ENCODE data around the gene NSMF. TPM values are rescaled to one million over a fixed set of nuclear protein-coding genes. Genes with fewer than 3 reads are reported as not detected.
A peak's percentile ranks its signal among the peaks of the same experiment; 100 is the strongest.

Gene NSMF
- total and polyA plus RNA-seq, 4 donors: 13.8 to 39.8 (median 30.1) TPM

DNA sequence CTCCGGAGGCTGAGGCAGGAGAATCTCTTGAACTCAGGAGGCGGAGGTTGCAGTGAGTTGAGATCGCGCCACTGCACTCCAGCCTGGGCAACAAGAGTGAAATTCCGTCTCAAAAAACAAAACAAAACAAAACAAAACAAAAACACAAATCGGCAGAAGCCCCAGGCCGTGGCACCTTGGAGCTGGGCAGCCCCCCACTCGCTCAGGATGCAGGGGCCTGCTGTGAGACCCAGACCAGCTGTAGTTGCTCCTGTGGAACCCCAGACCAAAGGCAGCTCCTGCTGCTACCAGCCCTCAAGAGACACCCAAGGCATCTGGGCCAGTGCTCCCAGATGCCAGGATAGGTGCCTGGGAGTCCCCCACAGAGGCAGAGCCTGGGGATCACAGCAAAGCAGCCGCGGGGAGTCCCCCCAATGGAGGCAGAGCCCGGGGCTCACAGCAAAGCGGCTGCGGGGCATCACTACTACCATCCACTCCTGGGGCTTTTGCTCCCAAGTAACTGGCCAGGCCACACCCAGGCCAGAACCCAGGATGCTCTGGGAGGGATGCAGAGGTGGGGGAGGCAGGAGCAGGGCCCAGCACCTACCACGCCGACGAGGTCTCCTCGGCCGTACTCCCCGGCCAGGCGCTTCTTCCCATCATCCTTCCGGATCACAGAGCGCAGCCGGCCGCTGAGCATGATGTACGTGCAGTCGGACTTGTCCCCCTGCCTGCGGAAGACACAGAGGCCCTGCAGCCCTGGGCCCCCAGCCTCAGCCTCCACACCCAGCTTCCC lies 37.7 kb upstream of the NSMF start:
- Histone ChIP-seq H3K9ac (ENCODE audit: insufficient read depth in 1 of 2, low read length in 2 of 2) (no peak overlapping the region), H3K9me3 (ENCODE audit: control insufficient read depth in 4 of 4, insufficient read depth in 3 of 4, low read length in 3 of 4) (no peaks in the 10 kb centered on the region), H3K36me3 (ENCODE audit: control insufficient read depth in 4 of 4, insufficient read depth in 4 of 4, low read length in 4 of 4) (peaks cover 0 to 4% (median 0%) of the 10 kb centered on the region in 4 donors), H3K4me1 (ENCODE audit: control insufficient read depth in 5 of 5, insufficient read depth in 5 of 5, low read length in 5 of 5) (peaks cover 0 to 3% (median 0%) of the 10 kb centered on the region in 5 donors), H3K27ac (ENCODE audit: low read depth in 1 of 2, low read length in 1 of 2) (no peak overlapping the region), H3K4me3 (no peak overlapping the region), H3K27me3 (ENCODE audit: control insufficient read depth in 3 of 3, insufficient read depth in 3 of 3, low read length in 2 of 3) (no peaks in the 10 kb centered on the region)
- 95 to 96% methylated on average over 27 of the region's 27 CpGs for WGBS, 2 donors
- TF ChIP-seq, protein P1, sequence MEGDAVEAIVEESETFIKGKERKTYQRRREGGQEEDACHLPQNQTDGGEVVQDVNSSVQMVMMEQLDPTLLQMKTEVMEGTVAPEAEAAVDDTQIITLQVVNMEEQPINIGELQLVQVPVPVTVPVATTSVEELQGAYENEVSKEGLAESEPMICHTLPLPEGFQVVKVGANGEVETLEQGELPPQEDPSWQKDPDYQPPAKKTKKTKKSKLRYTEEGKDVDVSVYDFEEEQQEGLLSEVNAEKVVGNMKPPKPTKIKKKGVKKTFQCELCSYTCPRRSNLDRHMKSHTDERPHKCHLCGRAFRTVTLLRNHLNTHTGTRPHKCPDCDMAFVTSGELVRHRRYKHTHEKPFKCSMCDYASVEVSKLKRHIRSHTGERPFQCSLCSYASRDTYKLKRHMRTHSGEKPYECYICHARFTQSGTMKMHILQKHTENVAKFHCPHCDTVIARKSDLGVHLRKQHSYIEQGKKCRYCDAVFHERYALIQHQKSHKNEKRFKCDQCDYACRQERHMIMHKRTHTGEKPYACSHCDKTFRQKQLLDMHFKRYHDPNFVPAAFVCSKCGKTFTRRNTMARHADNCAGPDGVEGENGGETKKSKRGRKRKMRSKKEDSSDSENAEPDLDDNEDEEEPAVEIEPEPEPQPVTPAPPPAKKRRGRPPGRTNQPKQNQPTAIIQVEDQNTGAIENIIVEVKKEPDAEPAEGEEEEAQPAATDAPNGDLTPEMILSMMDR (IDR thresholded peaks at IDR 0.05; ENCODE audit: control extremely low read depth, extremely low read depth): no peak
- ATAC-seq (ENCODE audit: insufficient read depth, low FRiP score) (no peak), DNase-seq (no peak)

DNA sequence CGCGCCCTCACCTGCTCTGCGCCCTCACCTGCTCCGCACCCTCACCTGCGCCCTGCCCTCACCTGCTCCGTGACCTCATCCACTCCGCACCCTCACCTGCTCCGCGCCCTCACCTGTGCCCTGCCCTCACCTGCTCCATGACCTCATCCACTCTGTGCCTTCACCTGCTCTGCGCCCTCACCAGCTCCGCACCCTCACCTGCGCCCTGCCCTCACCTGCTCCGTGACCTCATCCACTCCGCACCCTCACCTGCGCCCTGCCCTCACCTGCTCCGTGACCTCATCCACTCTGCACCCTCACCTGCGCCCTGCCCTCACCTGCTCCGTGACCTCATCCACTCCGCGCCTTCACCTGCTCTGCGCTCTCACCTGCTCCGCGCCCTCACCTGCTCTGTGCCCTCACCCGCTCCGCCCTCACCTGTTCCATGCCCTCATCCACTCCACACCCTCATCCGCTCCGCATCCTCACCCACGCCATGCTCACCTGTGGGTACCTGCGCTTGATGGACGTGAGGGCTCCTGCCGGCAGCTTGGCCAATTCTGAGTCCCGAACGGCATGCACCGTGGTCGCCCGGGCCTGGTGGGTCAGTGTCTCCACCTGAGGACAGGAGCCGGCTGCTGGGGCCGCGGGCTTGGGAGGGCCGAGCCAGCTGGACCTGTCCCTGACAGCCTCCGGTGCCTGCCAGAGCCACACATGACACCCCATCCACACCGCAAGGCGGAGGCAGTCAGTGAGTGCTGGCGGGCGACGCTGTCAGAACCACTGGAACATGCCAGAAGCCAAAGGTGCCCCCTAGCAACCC lies 35.6 kb upstream of the NSMF start:
- H3K27ac ChIP-seq (ENCODE audit: low read depth in 1 of 2, low read length in 1 of 2): no peak overlapping the region
- H3K9me3 ChIP-seq (ENCODE audit: control insufficient read depth in 4 of 4, insufficient read depth in 3 of 4, low read length in 3 of 4): no peaks in the 10 kb centered on the region
- TF ChIP-seq, protein P1 (IDR thresholded peaks at IDR 0.05; ENCODE audit: control extremely low read depth, extremely low read depth): no peak
- H3K4me1 ChIP-seq (ENCODE audit: control insufficient read depth in 5 of 5, insufficient read depth in 5 of 5, low read length in 5 of 5): peaks cover 0 to 3% (median 0%) of the 10 kb centered on the region in 5 donors
- 97 to 98% methylated on average over 46 of the region's 46 CpGs for WGBS, 2 donors
- H3K27me3 ChIP-seq (ENCODE audit: control insufficient read depth in 3 of 3, insufficient read depth in 3 of 3, low read length in 2 of 3): no peaks in the 10 kb centered on the region
- no peak overlapping the region for H3K9ac ChIP-seq (ENCODE audit: insufficient read depth in 1 of 2, low read length in 2 of 2)
- peaks cover 0 to 5% (median 0%) of the 10 kb centered on the region in 4 donors for H3K36me3 ChIP-seq (ENCODE audit: control insufficient read depth in 4 of 4, insufficient read depth in 4 of 4, low read length in 4 of 4)
- peak in 1 of 3 donors; percentile 5 for DNase-seq
- H3K4me3 ChIP-seq: no peak overlapping the region
- no peak for ATAC-seq (ENCODE audit: insufficient read depth, low FRiP score)

DNA sequence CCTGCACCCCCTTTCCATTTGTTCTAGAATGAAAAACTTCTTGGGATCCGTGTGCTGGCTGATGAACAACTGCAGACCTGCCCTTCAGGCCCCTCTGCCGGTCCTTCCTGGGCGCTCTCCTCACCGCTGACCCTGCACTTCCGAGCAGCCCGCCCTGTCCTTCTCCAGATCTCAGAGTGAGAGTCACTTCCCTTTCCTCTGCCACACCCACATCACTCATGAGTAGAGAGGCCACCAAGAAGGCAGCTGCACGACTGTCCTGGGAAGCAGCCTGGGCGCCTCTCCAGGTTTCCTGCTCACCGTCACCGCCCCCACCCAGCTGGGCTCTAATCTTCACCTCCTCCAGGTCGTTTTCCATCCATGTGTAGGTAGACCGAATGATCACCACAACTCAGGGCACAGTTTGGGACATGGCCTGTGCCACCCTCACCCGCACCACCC lies 35.0 kb upstream of the NSMF start:
- no peak for ATAC-seq (ENCODE audit: insufficient read depth, low FRiP score)
- TF ChIP-seq, protein P1 (IDR thresholded peaks at IDR 0.05; ENCODE audit: control extremely low read depth, extremely low read depth): no peak
- WGBS, 2 donors: 53 to 58% methylated on average over 13 of the region's 13 CpGs
- Histone ChIP-seq H3K9me3 (ENCODE audit: control insufficient read depth in 4 of 4, insufficient read depth in 3 of 4, low read length in 3 of 4) (no peaks in the 10 kb centered on the region), H3K27me3 (ENCODE audit: control insufficient read depth in 3 of 3, insufficient read depth in 3 of 3, low read length in 2 of 3) (no peaks in the 10 kb centered on the region), H3K4me3 (no peak overlapping the region), H3K36me3 (ENCODE audit: control insufficient read depth in 4 of 4, insufficient read depth in 4 of 4, low read length in 4 of 4) (peaks cover 0 to 5% (median 0%) of the 10 kb centered on the region in 4 donors), H3K27ac (ENCODE audit: low read depth in 1 of 2, low read length in 1 of 2) (no peak overlapping the region), H3K4me1 (ENCODE audit: control insufficient read depth in 5 of 5, insufficient read depth in 5 of 5, low read length in 5 of 5) (peaks cover 0 to 3% (median 0%) of the 10 kb centered on the region in 5 donors), H3K9ac (ENCODE audit: insufficient read depth in 1 of 2, low read length in 2 of 2) (no peak overlapping the region)
- peak in 2 of 3 donors; percentile 11 to 15 for DNase-seq

Data from lung (tissue), 12 donors.